KOPT-K1 (cell line): ENCODE measurements around the gene IFI16.

ENCODE experiments used
- H3K27ac ChIP-seq: fragments of 200-600 bp; sonication (generic); 2 replicates; pipeline ENCODE4 v1.5.1; 2016; ENCODE audit warnings: antibody characterized with exemption, mild to moderate bottlenecking, low read depth, low read length; ENCODE audit not compliant: poor library complexity, severe bottlenecking
- H3K36me3 ChIP-seq: fragments of 200-600 bp; sonication (generic); 2 replicates; pipeline ENCODE4 v1.5.1; 2017; ENCODE audit warnings: antibody characterized with exemption, mild to moderate bottlenecking, low read length, moderate library complexity; ENCODE audit not compliant: insufficient read depth
- H3K9me3 ChIP-seq: fragments of 200-600 bp; sonication (generic); 2 replicates; pipeline ENCODE4 v1.5.1; 2017; ENCODE audit warnings: antibody characterized with exemption, low read length, mild to moderate bottlenecking; ENCODE audit not compliant: insufficient read depth, poor library complexity, severe bottlenecking

IFI16 gene

GRCh38 chr1:159066108-159066507, 56.4 kb downstream of the IFI16 start:
- Histone ChIP-seq H3K27ac (no peak overlapping the region), H3K9me3 (no peaks in the 10 kb centered on the region), H3K36me3 (no peaks in the 10 kb centered on the region)

- no peaks in the 10 kb centered on the region for H3K9me3 ChIP-seq
- no peaks in the 10 kb centered on the region for H3K36me3 ChIP-seq
- peak overlapping the region; percentile 60 for H3K27ac ChIP-seq
Measured at GRCh38 chr1:159067699-159068621, 58.3 kb downstream of the IFI16 start.

GRCh38 chr1:159068886-159069285, 59.2 kb downstream of the IFI16 start:
- Histone ChIP-seq H3K27ac (no peak overlapping the region), H3K36me3 (no peaks in the 10 kb centered on the region), H3K9me3 (no peaks in the 10 kb centered on the region)

GRCh38 chr1:159071970-159072582, 62.4 kb downstream of the IFI16 start:
- no peak overlapping the region for H3K27ac ChIP-seq
- no peaks in the 10 kb centered on the region for H3K36me3 ChIP-seq
- no peaks in the 10 kb centered on the region for H3K9me3 ChIP-seq

GRCh38 chr1:159076438-159077119, 66.9 kb downstream of the IFI16 start, which contains the start of gene AIM2:
AIM2 (minus strand) TSS chr1:159076766; CDS start chr1:159073499, 3,267 bp downstream.
- no peaks in the 10 kb centered on the region for H3K36me3 ChIP-seq
- no peaks in the 10 kb centered on the region for H3K9me3 ChIP-seq
- H3K27ac ChIP-seq: no peak within 1 kb of the TSS

GRCh38 chr1:159077120-159077961, 67.6 kb downstream of the IFI16 start:
- H3K36me3 ChIP-seq: no peaks in the 10 kb centered on the region
- no peaks in the 10 kb centered on the region for H3K9me3 ChIP-seq
- H3K27ac ChIP-seq: no peak overlapping the region

GRCh38 chr1:159079525-159079924, 69.8 kb downstream of the IFI16 start:
- Histone ChIP-seq H3K9me3 (no peaks in the 10 kb centered on the region), H3K36me3 (no peaks in the 10 kb centered on the region)

GRCh38 chr1:159081626-159082025, 71.9 kb downstream of the IFI16 start:
- Histone ChIP-seq H3K36me3 (no peaks in the 10 kb centered on the region), H3K9me3 (no peaks in the 10 kb centered on the region), H3K27ac (no peak overlapping the region)

More at GRCh38 chr1:159079525-159079924, 69.8 kb downstream of the IFI16 start:
- H3K27ac ChIP-seq: no peak overlapping the region

GRCh38 chr1:159083013-159083412, 73.3 kb downstream of the IFI16 start:
- Histone ChIP-seq H3K36me3 (no peaks in the 10 kb centered on the region), H3K9me3 (no peaks in the 10 kb centered on the region), H3K27ac (no peak overlapping the region)

- Histone ChIP-seq H3K36me3 (no peaks in the 10 kb centered on the region), H3K27ac (no peak overlapping the region), H3K9me3 (no peaks in the 10 kb centered on the region)
Measured at GRCh38 chr1:159084152-159084551, 74.4 kb downstream of the IFI16 start.

- Histone ChIP-seq H3K27ac (no peak overlapping the region), H3K9me3 (no peaks in the 10 kb centered on the region)
Measured at GRCh38 chr1:159084867-159085266, 75.2 kb downstream of the IFI16 start.

GRCh38 chr1:159088050-159088449, 78.3 kb downstream of the IFI16 start:
- Histone ChIP-seq H3K9me3 (no peaks in the 10 kb centered on the region), H3K36me3 (no peaks in the 10 kb centered on the region), H3K27ac (no peak overlapping the region)

More at GRCh38 chr1:159084867-159085266, 75.2 kb downstream of the IFI16 start:
- no peaks in the 10 kb centered on the region for H3K36me3 ChIP-seq

- no peak overlapping the region for H3K27ac ChIP-seq
- H3K9me3 ChIP-seq: no peaks in the 10 kb centered on the region
- no peaks in the 10 kb centered on the region for H3K36me3 ChIP-seq
Measured at GRCh38 chr1:159088546-159089183, 79.0 kb downstream of the IFI16 start.

GRCh38 chr1:159089184-159089791, 79.6 kb downstream of the IFI16 start:
- no peak overlapping the region for H3K27ac ChIP-seq

More at GRCh38 chr1:159089184-159089791, 79.6 kb downstream of the IFI16 start:
- no peaks in the 10 kb centered on the region for H3K9me3 ChIP-seq
- no peaks in the 10 kb centered on the region for H3K36me3 ChIP-seq
